ENCODE data around the gene CES1. TPM values are rescaled to one million over a fixed set of nuclear protein-coding genes. Genes with fewer than 3 reads are reported as not detected.
A peak's percentile ranks its signal among the peaks of the same experiment; 100 is the strongest.

CES1 gene
- 1 to 10 TPM; 1.3 to 4.9 (median 2.9) TPM for total RNA-seq
- polyA plus RNA-seq: 1 to 10 TPM; 1.5 to 3.8 (median 3.4) TPM
- long read RNA-seq, donor 1: 0 reads
- long read RNA-seq, donor 2, transcript CES1-202 (14 exons, 1,835 nt): major isoform, 5 of 10 reads
- long read RNA-seq, donor 2, partial matches to known transcripts: 0 of 10 reads
- long read RNA-seq, donor 2, other reads (novel, unspliced or antisense): 1 of 10 reads

GRCh38 chr16:55832773-55833691 is at the start of gene CES1:
Gene CES1 (minus strand): TSS chr16:55833096. CDS start chr16:55833055, 41 bp downstream.
- Histone ChIP-seq H3K27me3 (ENCODE audit: insufficient read depth in 3 of 3, low read length in 2 of 3) (no peaks in the 10 kb centered on the region), H3K4me3 (peak within 1 kb of the TSS; percentile 44), H3K27ac (no peak within 1 kb of the TSS), H3K4me1 (no peaks in the 10 kb centered on the region), H3K9me3 (no peaks in the 10 kb centered on the region), H3K36me3 (ENCODE audit: insufficient read depth in 1 of 2, low read depth in 1 of 2) (no peaks in the 10 kb centered on the region)
- ATAC-seq: peak; percentile 36 to 84 (median 60)
- no peak for TF ChIP-seq CTCF (IDR thresholded peaks at IDR 0.05)
- 36 to 55% (median 47%) methylated on average over 30 of the region's 30 CpGs for WGBS, 3 donors
- intact Hi-C loops (cut with DNase I): no loop called here
- peak; percentile 44 to 90 for DNase-seq

GRCh38 chr16:55876854-55877253 is 44.0 kb upstream of the CES1 start:
- DNase-seq: no peak
- peaks cover 0 to 8% (median 0%) of the 10 kb centered on the region in 3 donors for H3K27me3 ChIP-seq (ENCODE audit: insufficient read depth in 3 of 3, low read length in 2 of 3)
- no peak overlapping the region for H3K27ac ChIP-seq
- ATAC-seq: no peak
- no peaks in the 10 kb centered on the region for H3K4me1 ChIP-seq
- H3K4me3 ChIP-seq: no peak overlapping the region
- no peaks in the 10 kb centered on the region for H3K9me3 ChIP-seq
- 51 to 75% (median 74%) methylated on average over 4 of the region's 4 CpGs for WGBS, 3 donors
- no peak for TF ChIP-seq CTCF (IDR thresholded peaks at IDR 0.05)
- intact Hi-C loops (cut with DNase I): no loop called here
- no peaks in the 10 kb centered on the region for H3K36me3 ChIP-seq (ENCODE audit: insufficient read depth in 1 of 2, low read depth in 1 of 2)

GRCh38 chr16:55875273-55875672 is 42.4 kb upstream of the CES1 start, which contains the start of gene CES5A:
Gene CES5A (minus strand): TSS chr16:55875373. CDS start chr16:55875221, 152 bp downstream.
- H3K4me3 ChIP-seq: no peak within 1 kb of the TSS
- intact Hi-C loops (cut with DNase I): no loop called here
- H3K9me3 ChIP-seq: no peaks in the 10 kb centered on the region
- H3K27me3 ChIP-seq (ENCODE audit: insufficient read depth in 3 of 3, low read length in 2 of 3): peaks cover 0 to 5% (median 0%) of the 10 kb centered on the region in 3 donors
- H3K36me3 ChIP-seq (ENCODE audit: insufficient read depth in 1 of 2, low read depth in 1 of 2): no peaks in the 10 kb centered on the region
- WGBS, 3 donors: 72 to 75% (median 74%) methylated on average over 2 of the region's 2 CpGs
- no peaks in the 10 kb centered on the region for H3K4me1 ChIP-seq
- H3K27ac ChIP-seq: no peak within 1 kb of the TSS
- DNase-seq (no peak), ATAC-seq (no peak)
- TF ChIP-seq CTCF (IDR thresholded peaks at IDR 0.05): no peak

DNA sequence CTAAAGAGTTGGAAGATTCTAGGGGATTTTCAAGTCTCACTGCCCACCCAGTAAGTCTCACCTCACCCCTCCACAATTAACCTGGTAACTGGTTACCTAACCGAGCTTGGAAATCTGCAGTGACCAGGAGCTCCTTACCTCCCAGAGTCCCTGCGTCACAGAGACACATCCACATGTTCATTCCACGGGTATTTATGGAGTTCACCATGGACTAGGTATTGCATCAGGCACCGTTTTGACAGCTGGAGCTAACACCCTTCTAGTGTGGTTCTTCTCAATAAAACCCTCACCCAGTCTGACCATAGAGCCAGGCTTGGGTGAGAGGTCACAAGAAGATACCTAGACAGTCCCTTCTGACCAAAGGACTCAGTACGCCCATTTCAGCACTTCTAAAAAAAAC is 40.2 kb upstream of the CES1 start:
- intact Hi-C loops (cut with DNase I): no loop called here
- Histone ChIP-seq H3K4me1 (no peaks in the 10 kb centered on the region), H3K9me3 (no peaks in the 10 kb centered on the region), H3K36me3 (ENCODE audit: insufficient read depth in 1 of 2, low read depth in 1 of 2) (no peaks in the 10 kb centered on the region), H3K27ac (no peak overlapping the region), H3K27me3 (ENCODE audit: insufficient read depth in 3 of 3, low read length in 2 of 3) (peaks cover 0 to 5% (median 0%) of the 10 kb centered on the region in 3 donors), H3K4me3 (no peak overlapping the region)
- ATAC-seq (no peak), DNase-seq (no peak)
- 71 to 79% (median 75%) methylated on average over 5 of the region's 5 CpGs for WGBS, 3 donors
- TF ChIP-seq CTCF (IDR thresholded peaks at IDR 0.05): no peak
